ENCODE data around the gene FREM1. TPM values are rescaled to one million over a fixed set of nuclear protein-coding genes. Genes with fewer than 3 reads are reported as not detected.

FREM1 gene
- total RNA-seq, 2 donors from 2014 or later: 2.0 to 2.6 TPM

GRCh38 chr9:14752271-14752670 is 158.0 kb downstream of the FREM1 start:
- Histone ChIP-seq H3K36me3 (no peaks in the 10 kb centered on the region), H3K27ac (no peak overlapping the region), H3K9me3 (no peaks in the 10 kb centered on the region), H3K27me3 (replicated peaks; ENCODE audit: insufficient read depth) (no peaks in the 10 kb centered on the region), H3K4me3 (no peak overlapping the region), H3K4me1 (replicated peaks) (no peaks in the 10 kb centered on the region)
- 66% methylated on average over 1 of the region's 1 CpG for WGBS
- intact Hi-C loops (cut with DNase I): no loop called here
- TF ChIP-seq POLR2AphosphoS5 (IDR thresholded peaks at IDR 0.05) (no peak), POLR2A (IDR thresholded peaks at IDR 0.05) (no peak), CTCF (IDR thresholded peaks at IDR 0.05) (no peak)
- DNase-seq (ENCODE audit: low spot score): no peak

- Histone ChIP-seq H3K4me1 (replicated peaks) (no peaks in the 10 kb centered on the region), H3K9me3 (no peaks in the 10 kb centered on the region), H3K27ac (no peak overlapping the region), H3K27me3 (replicated peaks; ENCODE audit: insufficient read depth) (no peaks in the 10 kb centered on the region), H3K36me3 (no peaks in the 10 kb centered on the region), H3K4me3 (no peak overlapping the region)
- TF ChIP-seq POLR2AphosphoS5 (IDR thresholded peaks at IDR 0.05) (no peak), POLR2A (IDR thresholded peaks at IDR 0.05) (no peak), CTCF (IDR thresholded peaks at IDR 0.05) (no peak)
- intact Hi-C loops (cut with DNase I): no loop called here
- no peak for DNase-seq (ENCODE audit: low spot score)
Measured at GRCh38 chr9:14750821-14751220, 159.4 kb downstream of the FREM1 start.

GRCh38 chr9:14749741-14750211 is 160.5 kb downstream of the FREM1 start:
- H3K27ac ChIP-seq: no peak overlapping the region
- no peaks in the 10 kb centered on the region for H3K27me3 ChIP-seq (replicated peaks; ENCODE audit: insufficient read depth)
- no peaks in the 10 kb centered on the region for H3K4me1 ChIP-seq (replicated peaks)
- no peak overlapping the region for H3K4me3 ChIP-seq
- no peak for DNase-seq (ENCODE audit: low spot score)
- TF ChIP-seq POLR2A (IDR thresholded peaks at IDR 0.05) (no peak), POLR2AphosphoS5 (IDR thresholded peaks at IDR 0.05) (no peak), CTCF (IDR thresholded peaks at IDR 0.05) (no peak)
- intact Hi-C loops (cut with DNase I): no loop called here
- WGBS: 61% methylated on average over 9 of the region's 9 CpGs
- no peaks in the 10 kb centered on the region for H3K9me3 ChIP-seq
- H3K36me3 ChIP-seq: no peaks in the 10 kb centered on the region

GRCh38 chr9:14748373-14748772 is 161.9 kb downstream of the FREM1 start:
- DNase-seq (ENCODE audit: low spot score): no peak
- H3K36me3 ChIP-seq: no peaks in the 10 kb centered on the region
- no peaks in the 10 kb centered on the region for H3K9me3 ChIP-seq
- no peaks in the 10 kb centered on the region for H3K4me1 ChIP-seq (replicated peaks)
- 96% methylated on average over 3 of the region's 3 CpGs for WGBS
- TF ChIP-seq POLR2AphosphoS5 (IDR thresholded peaks at IDR 0.05) (no peak), CTCF (IDR thresholded peaks at IDR 0.05) (no peak), POLR2A (IDR thresholded peaks at IDR 0.05) (no peak)
- no peaks in the 10 kb centered on the region for H3K27me3 ChIP-seq (replicated peaks; ENCODE audit: insufficient read depth)
- no peak overlapping the region for H3K27ac ChIP-seq
- H3K4me3 ChIP-seq: no peak overlapping the region
- intact Hi-C loops (cut with DNase I): no loop called here

GRCh38 chr9:14747111-14747510 is 163.1 kb downstream of the FREM1 start:
- Histone ChIP-seq H3K27me3 (replicated peaks; ENCODE audit: insufficient read depth) (no peaks in the 10 kb centered on the region), H3K36me3 (no peaks in the 10 kb centered on the region), H3K4me3 (no peak overlapping the region), H3K9me3 (no peaks in the 10 kb centered on the region), H3K27ac (no peak overlapping the region), H3K4me1 (replicated peaks) (no peaks in the 10 kb centered on the region)
- TF ChIP-seq POLR2AphosphoS5 (IDR thresholded peaks at IDR 0.05): no peak
- no peak for TF ChIP-seq CTCF (IDR thresholded peaks at IDR 0.05)
- no peak for TF ChIP-seq POLR2A (IDR thresholded peaks at IDR 0.05)
- DNase-seq (ENCODE audit: low spot score): no peak
- intact Hi-C loops (cut with DNase I): no loop called here
